ENCODE results near the gene MYRIP. TPM values are rescaled to one million over a fixed set of nuclear protein-coding genes. Genes with fewer than 3 reads are reported as not detected.

Gene MYRIP
- total RNA-seq, 1 experiment from 2014 or later = 0.59 TPM

DNA sequence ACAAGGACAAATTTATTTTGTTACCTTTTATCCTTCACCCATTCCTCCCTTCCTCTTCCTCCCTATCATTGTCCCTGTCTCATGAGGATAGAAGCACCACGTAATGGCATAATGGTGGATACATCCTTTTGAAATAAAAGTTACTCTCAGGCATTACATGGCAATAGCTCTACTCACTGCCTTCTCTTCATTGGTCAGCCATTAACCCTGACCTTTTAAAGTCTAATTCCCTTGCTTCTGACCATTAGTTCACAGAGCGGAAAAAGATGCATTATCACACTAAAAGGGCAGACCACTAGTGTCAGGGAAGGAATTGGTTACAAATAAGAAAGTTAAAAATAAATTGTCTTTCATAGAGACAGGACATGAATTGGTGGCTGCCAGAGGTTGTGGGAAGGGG lies 445.5 kb downstream of the MYRIP start:
- TF ChIP-seq, protein P1, sequence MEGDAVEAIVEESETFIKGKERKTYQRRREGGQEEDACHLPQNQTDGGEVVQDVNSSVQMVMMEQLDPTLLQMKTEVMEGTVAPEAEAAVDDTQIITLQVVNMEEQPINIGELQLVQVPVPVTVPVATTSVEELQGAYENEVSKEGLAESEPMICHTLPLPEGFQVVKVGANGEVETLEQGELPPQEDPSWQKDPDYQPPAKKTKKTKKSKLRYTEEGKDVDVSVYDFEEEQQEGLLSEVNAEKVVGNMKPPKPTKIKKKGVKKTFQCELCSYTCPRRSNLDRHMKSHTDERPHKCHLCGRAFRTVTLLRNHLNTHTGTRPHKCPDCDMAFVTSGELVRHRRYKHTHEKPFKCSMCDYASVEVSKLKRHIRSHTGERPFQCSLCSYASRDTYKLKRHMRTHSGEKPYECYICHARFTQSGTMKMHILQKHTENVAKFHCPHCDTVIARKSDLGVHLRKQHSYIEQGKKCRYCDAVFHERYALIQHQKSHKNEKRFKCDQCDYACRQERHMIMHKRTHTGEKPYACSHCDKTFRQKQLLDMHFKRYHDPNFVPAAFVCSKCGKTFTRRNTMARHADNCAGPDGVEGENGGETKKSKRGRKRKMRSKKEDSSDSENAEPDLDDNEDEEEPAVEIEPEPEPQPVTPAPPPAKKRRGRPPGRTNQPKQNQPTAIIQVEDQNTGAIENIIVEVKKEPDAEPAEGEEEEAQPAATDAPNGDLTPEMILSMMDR (IDR thresholded peaks at IDR 0.05; ENCODE audit: insufficient read depth in 1 of 2, low read depth in 1 of 2, low read length in 1 of 2, severe bottlenecking in 1 of 2, unreplicated experiment in 1 of 2) = no peak
- DNase-seq = no peak
- BruUV-seq (replicated peaks) = no TSS peak
- no peaks in the 10 kb centered on the region for H3K27me3 ChIP-seq (replicated peaks; ENCODE audit: control insufficient read depth, insufficient read depth, low read length)
- no peaks in the 10 kb centered on the region for H3K36me3 ChIP-seq (ENCODE audit: control insufficient read depth, insufficient read depth, low read length)
- H3K4me1 ChIP-seq = no peaks in the 10 kb centered on the region
- H3K9me3 ChIP-seq = no peaks in the 10 kb centered on the region
- intact Hi-C loops (cut with micrococcal nuclease; ENCODE audit: unreplicated experiment) = no loop called here
- ChIA-PET POLR2A (no interaction called here), CTCF (no interaction called here)
- no peak overlapping the region for H3K4me3 ChIP-seq (ENCODE audit: low read depth, low read length)
- Mint-ChIP-seq H3K4me3 (ENCODE audit: unreplicated experiment) (no peak overlapping the region), H3K27me3 (ENCODE audit: insufficient read depth, unreplicated experiment) (no peaks in the 10 kb centered on the region), H3K27ac (ENCODE audit: unreplicated experiment) (no peak overlapping the region), H3K36me3 (ENCODE audit: insufficient read depth, unreplicated experiment) (no peaks in the 10 kb centered on the region), H3K4me1 (ENCODE audit: low read depth, unreplicated experiment) (peaks cover 13% of the 10 kb centered on the region), H3K9me3 (ENCODE audit: unreplicated experiment) (no peaks in the 10 kb centered on the region)

DNA sequence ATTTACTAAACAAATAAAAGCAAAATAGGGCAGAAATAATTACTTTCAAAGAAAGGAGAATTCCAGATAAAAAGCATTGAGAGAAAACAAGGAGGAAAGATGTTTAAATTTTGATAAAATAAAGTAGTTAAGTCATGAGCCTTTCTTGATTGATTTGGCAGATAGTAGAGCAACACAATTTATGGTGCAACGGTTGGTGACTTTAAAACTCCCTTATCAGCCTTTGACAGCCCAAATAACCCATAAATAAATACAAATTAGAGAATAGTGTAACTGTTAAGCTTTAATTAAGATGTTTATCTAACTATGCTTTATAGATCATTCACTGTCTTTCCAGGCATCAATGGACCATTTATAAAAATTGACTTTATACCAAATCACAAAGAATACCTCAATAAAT lies 446.1 kb downstream of the MYRIP start:
- H3K4me3 Mint-ChIP-seq (ENCODE audit: unreplicated experiment) = no peak overlapping the region
- H3K27ac Mint-ChIP-seq (ENCODE audit: unreplicated experiment) = no peak overlapping the region
- no peaks in the 10 kb centered on the region for H3K27me3 ChIP-seq (replicated peaks; ENCODE audit: control insufficient read depth, insufficient read depth, low read length)
- no peaks in the 10 kb centered on the region for H3K27me3 Mint-ChIP-seq (ENCODE audit: insufficient read depth, unreplicated experiment)
- no peaks in the 10 kb centered on the region for H3K36me3 Mint-ChIP-seq (ENCODE audit: insufficient read depth, unreplicated experiment)
- H3K4me3 ChIP-seq (ENCODE audit: low read depth, low read length) = no peak overlapping the region
- BruUV-seq (replicated peaks) = no TSS peak
- intact Hi-C loops (cut with micrococcal nuclease; ENCODE audit: unreplicated experiment) = no loop called here
- H3K9me3 ChIP-seq = no peaks in the 10 kb centered on the region
- H3K9me3 Mint-ChIP-seq (ENCODE audit: unreplicated experiment) = no peaks in the 10 kb centered on the region
- TF ChIP-seq, protein P1 (IDR thresholded peaks at IDR 0.05; ENCODE audit: insufficient read depth in 1 of 2, low read depth in 1 of 2, low read length in 1 of 2, severe bottlenecking in 1 of 2, unreplicated experiment in 1 of 2) = no peak
- ChIA-PET CTCF (no interaction called here), POLR2A (no interaction called here)
- no peaks in the 10 kb centered on the region for H3K36me3 ChIP-seq (ENCODE audit: control insufficient read depth, insufficient read depth, low read length)
- DNase-seq = no peak
- H3K4me1 Mint-ChIP-seq (ENCODE audit: low read depth, unreplicated experiment) = peaks cover 13% of the 10 kb centered on the region
- no peaks in the 10 kb centered on the region for H3K4me1 ChIP-seq

DNA sequence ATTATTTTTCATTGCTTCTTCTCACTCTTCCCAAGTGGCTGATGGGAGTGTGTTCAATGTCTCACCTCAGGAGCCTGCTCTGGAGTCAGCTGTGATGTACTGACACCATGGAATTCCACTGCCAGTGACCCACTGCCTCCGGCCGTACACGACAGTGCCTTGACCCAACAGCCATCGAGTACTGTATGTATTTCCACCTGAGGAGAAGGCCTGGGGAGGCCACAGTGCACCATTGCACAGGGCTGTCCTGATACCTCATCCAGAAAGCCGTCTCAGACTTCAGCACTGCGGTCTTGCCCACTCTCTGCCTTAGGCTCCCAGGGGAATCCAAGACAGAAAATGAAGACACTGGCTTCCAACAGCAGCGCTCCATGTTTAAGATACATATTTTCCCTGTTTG lies 448.7 kb downstream of the MYRIP start:
- CTCF ChIA-PET = no interaction called here
- Mint-ChIP-seq H3K4me1 (ENCODE audit: low read depth, unreplicated experiment) (peaks cover 13% of the 10 kb centered on the region), H3K9me3 (ENCODE audit: unreplicated experiment) (no peaks in the 10 kb centered on the region), H3K4me3 (ENCODE audit: unreplicated experiment) (no peak overlapping the region), H3K36me3 (ENCODE audit: insufficient read depth, unreplicated experiment) (no peaks in the 10 kb centered on the region), H3K27me3 (ENCODE audit: insufficient read depth, unreplicated experiment) (no peaks in the 10 kb centered on the region), H3K27ac (ENCODE audit: unreplicated experiment) (no peak overlapping the region)
- no TSS peak for BruUV-seq (replicated peaks)
- POLR2A ChIA-PET = no interaction called here
- TF ChIP-seq, protein P1 (IDR thresholded peaks at IDR 0.05; ENCODE audit: insufficient read depth in 1 of 2, low read depth in 1 of 2, low read length in 1 of 2, severe bottlenecking in 1 of 2, unreplicated experiment in 1 of 2) = no peak
- no peaks in the 10 kb centered on the region for H3K4me1 ChIP-seq
- DNase-seq = no peak
- no peaks in the 10 kb centered on the region for H3K27me3 ChIP-seq (replicated peaks; ENCODE audit: control insufficient read depth, insufficient read depth, low read length)
- intact Hi-C loops (cut with micrococcal nuclease; ENCODE audit: unreplicated experiment) = no loop called here
- H3K4me3 ChIP-seq (ENCODE audit: low read depth, low read length) = no peak overlapping the region
- no peaks in the 10 kb centered on the region for H3K9me3 ChIP-seq
- H3K36me3 ChIP-seq (ENCODE audit: control insufficient read depth, insufficient read depth, low read length) = no peaks in the 10 kb centered on the region
